ENCODE results near the gene TRIM9. TPM values are rescaled to one million over a fixed set of nuclear protein-coding genes. Genes with fewer than 3 reads are reported as not detected.

Gene TRIM9
- total RNA-seq, 4 donors from 2014 or later = 0.26 to 3.0 (median 0.87) TPM

DNA sequence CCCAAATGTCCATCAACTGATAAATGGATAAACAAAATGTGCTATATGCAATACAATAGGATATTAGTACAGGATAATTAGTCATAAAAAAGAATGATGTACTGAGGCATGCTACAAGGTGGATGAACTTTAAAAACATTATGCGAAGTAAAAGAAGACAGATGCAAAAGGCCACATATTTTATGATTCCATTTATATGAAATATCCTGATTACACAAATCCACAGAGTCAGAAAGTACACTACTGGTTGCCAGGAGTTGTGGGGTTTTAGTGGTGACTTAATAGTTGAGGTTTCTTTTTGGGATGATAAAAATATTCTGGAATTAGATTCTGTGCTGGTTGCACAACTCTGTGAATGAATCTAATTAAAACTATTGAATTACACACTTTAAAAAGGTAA, 12.6 kb downstream of the TRIM9 start:
- DNase-seq = no peak
- H3K4me3 ChIP-seq = no peak overlapping the region
- in situ Hi-C loops (cut with MboI; ENCODE audit: low sequenced_read_pairs in 4 of 4) = no loop called here
- no peaks in the 10 kb centered on the region for H3K9me3 ChIP-seq
- H3K36me3 ChIP-seq = no peaks in the 10 kb centered on the region
- no peak overlapping the region for H3K27ac ChIP-seq
- no peaks in the 10 kb centered on the region for H3K27me3 ChIP-seq
- intact Hi-C loops (cut with DNase I; ENCODE audit: low total_unique reads) = no loop called here
- TF ChIP-seq, protein P1, sequence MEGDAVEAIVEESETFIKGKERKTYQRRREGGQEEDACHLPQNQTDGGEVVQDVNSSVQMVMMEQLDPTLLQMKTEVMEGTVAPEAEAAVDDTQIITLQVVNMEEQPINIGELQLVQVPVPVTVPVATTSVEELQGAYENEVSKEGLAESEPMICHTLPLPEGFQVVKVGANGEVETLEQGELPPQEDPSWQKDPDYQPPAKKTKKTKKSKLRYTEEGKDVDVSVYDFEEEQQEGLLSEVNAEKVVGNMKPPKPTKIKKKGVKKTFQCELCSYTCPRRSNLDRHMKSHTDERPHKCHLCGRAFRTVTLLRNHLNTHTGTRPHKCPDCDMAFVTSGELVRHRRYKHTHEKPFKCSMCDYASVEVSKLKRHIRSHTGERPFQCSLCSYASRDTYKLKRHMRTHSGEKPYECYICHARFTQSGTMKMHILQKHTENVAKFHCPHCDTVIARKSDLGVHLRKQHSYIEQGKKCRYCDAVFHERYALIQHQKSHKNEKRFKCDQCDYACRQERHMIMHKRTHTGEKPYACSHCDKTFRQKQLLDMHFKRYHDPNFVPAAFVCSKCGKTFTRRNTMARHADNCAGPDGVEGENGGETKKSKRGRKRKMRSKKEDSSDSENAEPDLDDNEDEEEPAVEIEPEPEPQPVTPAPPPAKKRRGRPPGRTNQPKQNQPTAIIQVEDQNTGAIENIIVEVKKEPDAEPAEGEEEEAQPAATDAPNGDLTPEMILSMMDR (IDR thresholded peaks at IDR 0.05 in 4 of 5, conservative IDR thresholded peaks at IDR 0.05 in 1 of 5) = no peak
- no peak for TF ChIP-seq POLR2A (IDR thresholded peaks at IDR 0.05)
- ATAC-seq = no peak
- H3K4me1 ChIP-seq = peaks cover 0 to 3% of the 10 kb centered on the region in 2 donors

DNA sequence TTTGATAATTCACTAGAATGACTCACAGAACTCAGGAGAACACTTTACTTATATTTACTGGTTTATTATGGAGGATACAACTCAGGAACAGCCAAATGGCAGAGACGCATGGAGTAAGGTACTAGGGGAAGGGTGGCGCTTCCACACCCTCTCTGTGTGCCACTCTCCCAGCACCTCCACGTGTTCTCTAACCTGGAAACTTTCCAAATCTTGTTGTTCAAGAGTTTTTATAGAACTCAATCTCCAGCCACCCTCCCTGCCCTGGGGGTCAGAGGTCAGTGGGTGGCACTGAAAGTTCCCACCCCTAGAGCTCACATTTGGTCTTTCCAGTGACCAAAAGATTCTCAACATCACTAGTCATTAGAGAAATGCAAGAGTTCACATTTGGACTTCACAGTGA, 13.2 kb downstream of the TRIM9 start:
- H3K27ac ChIP-seq = no peak overlapping the region
- no peaks in the 10 kb centered on the region for H3K36me3 ChIP-seq
- no peaks in the 10 kb centered on the region for H3K27me3 ChIP-seq
- in situ Hi-C loops (cut with MboI; ENCODE audit: low sequenced_read_pairs in 4 of 4) (no loop called here), intact Hi-C loops (cut with DNase I; ENCODE audit: low total_unique reads) (no loop called here)
- no peak for TF ChIP-seq POLR2A (IDR thresholded peaks at IDR 0.05)
- TF ChIP-seq, protein P1 (IDR thresholded peaks at IDR 0.05 in 4 of 5, conservative IDR thresholded peaks at IDR 0.05 in 1 of 5) = no peak
- H3K9me3 ChIP-seq = no peaks in the 10 kb centered on the region
- H3K4me1 ChIP-seq = peaks cover 0 to 3% of the 10 kb centered on the region in 2 donors
- no peak for ATAC-seq
- DNase-seq = no peak
- no peak overlapping the region for H3K4me3 ChIP-seq

DNA sequence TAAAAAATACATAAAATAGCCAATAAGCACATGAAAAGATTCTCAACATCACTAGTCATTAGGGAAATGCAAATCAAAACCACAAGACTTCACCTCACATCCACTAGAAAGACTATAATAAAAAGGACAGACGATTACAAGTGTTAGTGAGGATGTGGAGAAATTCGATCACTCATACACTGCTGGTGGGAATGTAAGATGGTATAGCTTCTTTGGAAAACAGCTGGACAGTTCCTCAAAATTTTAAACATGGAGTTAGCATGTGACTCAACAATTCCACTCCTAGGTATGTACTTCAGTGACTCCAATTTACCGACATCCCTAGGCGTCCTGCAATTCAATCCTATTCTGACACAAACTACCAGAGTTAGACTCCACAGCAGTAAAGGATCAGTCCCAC, 13.7 kb downstream of the TRIM9 start:
- H3K9me3 ChIP-seq = no peaks in the 10 kb centered on the region
- H3K4me1 ChIP-seq = peaks cover 0 to 3% of the 10 kb centered on the region in 2 donors
- in situ Hi-C loops (cut with MboI; ENCODE audit: low sequenced_read_pairs in 4 of 4) (no loop called here), intact Hi-C loops (cut with DNase I; ENCODE audit: low total_unique reads) (no loop called here)
- no peak for TF ChIP-seq POLR2A (IDR thresholded peaks at IDR 0.05)
- TF ChIP-seq, protein P1 (IDR thresholded peaks at IDR 0.05 in 4 of 5, conservative IDR thresholded peaks at IDR 0.05 in 1 of 5) = no peak
- H3K27me3 ChIP-seq = no peaks in the 10 kb centered on the region
- no peaks in the 10 kb centered on the region for H3K36me3 ChIP-seq
- no peak overlapping the region for H3K4me3 ChIP-seq
- no peak for DNase-seq
- no peak overlapping the region for H3K27ac ChIP-seq
- no peak for ATAC-seq

DNA sequence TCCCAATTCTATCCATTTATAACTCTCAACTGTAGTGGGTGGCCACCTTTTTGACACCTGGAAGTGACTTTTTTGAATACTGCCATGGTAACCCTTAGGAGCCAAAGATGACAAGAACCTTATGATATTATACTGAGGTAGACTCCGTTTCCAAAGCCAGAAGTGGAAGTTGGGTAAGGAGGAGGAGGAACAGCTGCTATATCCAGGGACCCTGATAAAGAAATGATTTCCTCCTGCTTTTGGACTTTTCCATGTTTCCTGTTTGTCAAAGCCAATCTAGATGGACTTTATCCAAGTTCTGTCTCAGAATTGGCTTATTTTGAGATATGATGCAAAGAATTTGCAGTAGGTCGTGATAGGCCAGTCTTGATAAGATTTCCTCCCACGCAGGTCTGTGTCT, 14.3 kb downstream of the TRIM9 start:
- TF ChIP-seq, protein P1 (IDR thresholded peaks at IDR 0.05 in 4 of 5, conservative IDR thresholded peaks at IDR 0.05 in 1 of 5) = no peak
- intact Hi-C loops (cut with DNase I; ENCODE audit: low total_unique reads) (no loop called here), in situ Hi-C loops (cut with MboI; ENCODE audit: low sequenced_read_pairs in 4 of 4) (no loop called here)
- Histone ChIP-seq H3K9me3 (no peaks in the 10 kb centered on the region), H3K27me3 (no peaks in the 10 kb centered on the region), H3K36me3 (no peaks in the 10 kb centered on the region), H3K4me3 (no peak overlapping the region), H3K4me1 (peaks cover 0 to 3% of the 10 kb centered on the region in 2 donors), H3K27ac (no peak overlapping the region)
- DNase-seq (no peak), ATAC-seq (no peak)

DNA sequence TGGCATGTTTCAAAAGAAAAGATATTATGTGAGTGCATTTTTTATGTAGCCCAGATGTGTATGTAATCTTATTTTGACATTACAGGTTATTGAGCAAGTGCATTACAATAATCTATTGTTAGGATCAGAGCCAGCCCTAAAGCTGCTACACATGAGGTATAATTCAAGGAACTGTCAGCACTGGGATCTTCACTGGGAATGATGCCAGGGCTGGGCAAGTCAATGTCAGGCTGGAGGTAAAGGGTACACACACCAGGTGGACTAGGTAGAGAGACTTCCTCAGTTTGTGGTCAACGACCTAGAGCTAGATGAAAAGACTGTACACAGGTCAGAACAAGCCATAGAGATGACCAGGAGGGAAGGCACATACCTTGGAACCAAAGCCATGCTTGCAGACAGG, 15.4 kb downstream of the TRIM9 start:
- TF ChIP-seq, protein P1 (IDR thresholded peaks at IDR 0.05 in 4 of 5, conservative IDR thresholded peaks at IDR 0.05 in 1 of 5) = no peak
- no peak for TF ChIP-seq POLR2A (IDR thresholded peaks at IDR 0.05)
- Histone ChIP-seq H3K27me3 (no peaks in the 10 kb centered on the region), H3K4me3 (no peak overlapping the region), H3K36me3 (no peaks in the 10 kb centered on the region), H3K27ac (no peak overlapping the region), H3K4me1 (peaks cover 0 to 3% of the 10 kb centered on the region in 2 donors), H3K9me3 (no peaks in the 10 kb centered on the region)
- no peak for DNase-seq
- intact Hi-C loops (cut with DNase I; ENCODE audit: low total_unique reads) (no loop called here), in situ Hi-C loops (cut with MboI; ENCODE audit: low sequenced_read_pairs in 4 of 4) (no loop called here)
- ATAC-seq = no peak

Data from gastrocnemius medialis (tissue), 4 donors.